GM18907 (cell line): ENCODE data around the gene PON2.
A peak's percentile ranks its signal among the peaks of the same experiment; 100 is the strongest.
"Not testable (repeated sequence)": the region's sequence is repeated elsewhere in the genome, so short reads cannot be mapped to it uniquely, and the experiment has no call there.

ENCODE experiments used
- ATAC-seq: cut with Tn5 transposase; IDR thresholded peaks from one replicate; pipeline ENCODE4 v1.9.1; 2021; ENCODE audit warnings: mild to moderate bottlenecking, moderate library complexity; ENCODE audit not compliant: unreplicated experiment

Gene PON2

GRCh38 chr7:95407751-95408150 lies 27.1 kb downstream of the PON2 start:
- no peak for ATAC-seq

- ATAC-seq = no peak
Measured at GRCh38 chr7:95405800-95406199, 29.0 kb downstream of the PON2 start.

- ATAC-seq = no peak
Measured at GRCh38 chr7:95405208-95405607, 29.6 kb downstream of the PON2 start.

GRCh38 chr7:95404316-95404865 lies 30.4 kb downstream of the PON2 start:
- no peak for ATAC-seq

- ATAC-seq = no peak
Measured at GRCh38 chr7:95398155-95398940, 36.5 kb downstream of the PON2 start.

- ATAC-seq = no peak
Measured at GRCh38 chr7:95397381-95397780, 37.4 kb downstream of the PON2 start.

- ATAC-seq = peak; percentile 60
Measured at GRCh38 chr7:95396136-95397032, 38.4 kb downstream of the PON2 start, which contains the start of gene PON3. Gene PON3, minus strand, starts transcription at chr7:95396375. Its CDS starts 25 bp downstream, at chr7:95396350.

- ATAC-seq = no peak
Measured at GRCh38 chr7:95395755-95396135, 39.1 kb downstream of the PON2 start.

GRCh38 chr7:95394370-95394769 lies 40.5 kb downstream of the PON2 start:
- no peak for ATAC-seq

- ATAC-seq = no peak
Measured at GRCh38 chr7:95391761-95392160, 43.1 kb downstream of the PON2 start.

- ATAC-seq = no peak
Measured at GRCh38 chr7:95389516-95389915, 45.3 kb downstream of the PON2 start.

GRCh38 chr7:95379457-95379856 lies 55.4 kb downstream of the PON2 start:
- ATAC-seq = not testable (repeated sequence)

GRCh38 chr7:95376632-95377400 lies 58.0 kb downstream of the PON2 start:
- ATAC-seq = no peak

- ATAC-seq = no peak
Measured at GRCh38 chr7:95375591-95376257, 59.1 kb downstream of the PON2 start.

GRCh38 chr7:95373323-95373722 lies 61.5 kb downstream of the PON2 start:
- ATAC-seq = no peak

GRCh38 chr7:95368235-95368634 lies 66.6 kb downstream of the PON2 start:
- ATAC-seq = no peak

- ATAC-seq = no peak
Measured at GRCh38 chr7:95367606-95368005, 67.2 kb downstream of the PON2 start.

- no peak for ATAC-seq
Measured at GRCh38 chr7:95365151-95365550, 69.7 kb downstream of the PON2 start.

- ATAC-seq = no peak
Measured at GRCh38 chr7:95357623-95358022, 77.2 kb downstream of the PON2 start.
